Breast epithelium (tissue), 3 donors: ENCODE data around the gene ARHGAP10.

ENCODE experiments used
- POLR2A ChIP-seq: fragments of 450-650 bp; IDR thresholded peaks from one replicate; pipeline ENCODE4 v1.6.1; 2016; ENCODE audit warnings: antibody characterized with exemption, mild to moderate bottlenecking, moderate library complexity
- POLR2AphosphoS5 ChIP-seq, 3 donors: sonication (generic); formaldehyde crosslinking; IDR thresholded peaks; one replicate each; pipeline ENCODE4 v1.6.1; 2017; ENCODE audit warnings: antibody characterized with exemption in 3 of 3
- TF ChIP-seq, protein P1 (sequence below), 3 donors: fragments of 450-650 bp; IDR thresholded peaks; one replicate each; pipeline ENCODE4 v1.5.1; 2016 to 2017; ENCODE audit warnings: antibody characterized with exemption in 3 of 3, mild to moderate bottlenecking in 3 of 3, moderate library complexity in 3 of 3

- TF ChIP-seq, protein P1, sequence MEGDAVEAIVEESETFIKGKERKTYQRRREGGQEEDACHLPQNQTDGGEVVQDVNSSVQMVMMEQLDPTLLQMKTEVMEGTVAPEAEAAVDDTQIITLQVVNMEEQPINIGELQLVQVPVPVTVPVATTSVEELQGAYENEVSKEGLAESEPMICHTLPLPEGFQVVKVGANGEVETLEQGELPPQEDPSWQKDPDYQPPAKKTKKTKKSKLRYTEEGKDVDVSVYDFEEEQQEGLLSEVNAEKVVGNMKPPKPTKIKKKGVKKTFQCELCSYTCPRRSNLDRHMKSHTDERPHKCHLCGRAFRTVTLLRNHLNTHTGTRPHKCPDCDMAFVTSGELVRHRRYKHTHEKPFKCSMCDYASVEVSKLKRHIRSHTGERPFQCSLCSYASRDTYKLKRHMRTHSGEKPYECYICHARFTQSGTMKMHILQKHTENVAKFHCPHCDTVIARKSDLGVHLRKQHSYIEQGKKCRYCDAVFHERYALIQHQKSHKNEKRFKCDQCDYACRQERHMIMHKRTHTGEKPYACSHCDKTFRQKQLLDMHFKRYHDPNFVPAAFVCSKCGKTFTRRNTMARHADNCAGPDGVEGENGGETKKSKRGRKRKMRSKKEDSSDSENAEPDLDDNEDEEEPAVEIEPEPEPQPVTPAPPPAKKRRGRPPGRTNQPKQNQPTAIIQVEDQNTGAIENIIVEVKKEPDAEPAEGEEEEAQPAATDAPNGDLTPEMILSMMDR (IDR thresholded peaks at IDR 0.05), result peak; percentile 99 to 100 (median 99)
- peak in 2 of 3 donors; percentile 21 to 78 for TF ChIP-seq POLR2AphosphoS5 (IDR thresholded peaks at IDR 0.05)
- TF ChIP-seq POLR2A, result no peak
Measured at GRCh38 chr4:147866532-147867271, 134.8 kb downstream of the ARHGAP10 start.
